ENCODE measurements around the gene TGM6.

DNA sequence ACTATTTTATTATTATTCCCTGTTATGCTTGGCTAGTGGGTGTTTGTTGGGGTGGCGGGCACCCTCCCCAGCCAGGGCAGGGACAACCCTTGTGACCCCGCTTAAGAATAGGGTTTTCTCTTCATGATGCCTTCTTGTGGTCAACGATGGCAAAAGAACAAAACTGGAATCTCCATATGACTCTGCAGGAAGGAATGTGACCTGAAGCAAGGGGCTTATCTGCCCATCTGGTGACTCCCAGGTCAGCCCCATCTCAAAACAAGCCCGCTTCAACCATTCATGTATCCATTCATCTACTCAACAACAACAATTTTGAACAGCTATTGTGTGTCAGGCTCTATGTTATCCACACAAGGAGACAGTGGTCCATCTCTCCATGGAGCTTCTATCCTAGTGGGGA is 30.9 kb upstream of the TGM6 start:
- TF ChIP-seq, protein P1, sequence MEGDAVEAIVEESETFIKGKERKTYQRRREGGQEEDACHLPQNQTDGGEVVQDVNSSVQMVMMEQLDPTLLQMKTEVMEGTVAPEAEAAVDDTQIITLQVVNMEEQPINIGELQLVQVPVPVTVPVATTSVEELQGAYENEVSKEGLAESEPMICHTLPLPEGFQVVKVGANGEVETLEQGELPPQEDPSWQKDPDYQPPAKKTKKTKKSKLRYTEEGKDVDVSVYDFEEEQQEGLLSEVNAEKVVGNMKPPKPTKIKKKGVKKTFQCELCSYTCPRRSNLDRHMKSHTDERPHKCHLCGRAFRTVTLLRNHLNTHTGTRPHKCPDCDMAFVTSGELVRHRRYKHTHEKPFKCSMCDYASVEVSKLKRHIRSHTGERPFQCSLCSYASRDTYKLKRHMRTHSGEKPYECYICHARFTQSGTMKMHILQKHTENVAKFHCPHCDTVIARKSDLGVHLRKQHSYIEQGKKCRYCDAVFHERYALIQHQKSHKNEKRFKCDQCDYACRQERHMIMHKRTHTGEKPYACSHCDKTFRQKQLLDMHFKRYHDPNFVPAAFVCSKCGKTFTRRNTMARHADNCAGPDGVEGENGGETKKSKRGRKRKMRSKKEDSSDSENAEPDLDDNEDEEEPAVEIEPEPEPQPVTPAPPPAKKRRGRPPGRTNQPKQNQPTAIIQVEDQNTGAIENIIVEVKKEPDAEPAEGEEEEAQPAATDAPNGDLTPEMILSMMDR (IDR thresholded peaks at IDR 0.05): no peak
- TF ChIP-seq POLR2A (IDR thresholded peaks at IDR 0.05): no peak
